Ramos (cell line): Measurements from ENCODE around the gene DNAJC9.

ENCODE experiments used
- in situ Hi-C: fragments of 300-500 bp; cut with MboI; formaldehyde crosslinking; loops from one replicate; pipeline ENCODE4 v1.14.3; 2022; ENCODE audit warnings: low sequenced_read_pairs; ENCODE audit not compliant: unreplicated experiment

DNAJC9 gene

DNA sequence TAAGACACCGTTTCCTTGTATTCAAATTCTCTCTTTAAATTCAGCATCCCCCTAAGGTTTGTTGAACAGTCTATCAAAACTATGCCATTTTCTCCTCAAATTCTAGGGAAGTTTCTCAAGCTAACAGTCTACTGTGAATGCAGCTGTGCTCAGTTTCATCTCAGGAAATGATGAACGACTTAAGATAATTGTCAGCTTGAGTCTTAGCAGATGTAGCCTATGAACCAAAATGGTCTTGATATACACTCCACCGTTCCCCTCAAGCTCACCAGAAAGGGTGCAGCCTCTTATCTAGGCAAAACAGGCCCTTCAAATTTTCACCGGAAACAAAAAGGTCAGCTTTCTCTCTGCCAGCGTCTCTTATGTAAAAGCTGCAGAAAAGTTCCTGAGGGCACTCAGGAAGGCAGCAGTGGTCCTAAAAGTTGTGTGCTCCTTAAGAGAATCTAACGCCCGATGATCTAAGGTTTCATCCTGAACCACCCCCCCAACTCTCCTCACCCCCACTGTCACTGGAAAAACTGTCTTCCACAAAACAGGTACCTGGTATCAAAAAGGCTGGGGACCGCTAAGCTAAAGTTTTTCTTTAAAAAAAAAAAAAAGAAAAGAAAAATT lies 2.1 kb downstream of the DNAJC9 start:
- in situ Hi-C loops: no loop called here

DNA sequence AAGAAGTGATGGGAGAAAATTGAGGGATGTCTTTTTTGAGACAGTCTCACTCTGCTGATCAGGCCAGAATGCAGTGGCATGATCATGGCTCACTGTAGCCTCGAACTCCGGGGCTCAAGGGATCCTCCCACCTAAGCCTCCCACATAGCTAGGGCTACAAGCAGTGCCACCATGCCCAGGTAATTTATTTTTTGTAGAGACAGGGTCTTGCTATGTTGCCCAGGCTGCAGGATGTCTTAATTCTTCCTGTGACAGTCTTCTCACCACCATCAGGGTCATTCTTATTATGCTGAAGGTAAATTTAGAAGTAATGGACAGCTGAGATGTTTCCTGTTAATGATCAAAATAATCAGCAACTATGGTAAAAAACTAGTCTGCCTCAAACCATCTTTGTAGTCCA lies 7.1 kb downstream of the DNAJC9 start:
- in situ Hi-C loops: no loop called here

- in situ Hi-C loops: no loop called here
These were observed 8.0 kb downstream of the DNAJC9 start for GRCh38 chr10:73238990-73239566.

DNA sequence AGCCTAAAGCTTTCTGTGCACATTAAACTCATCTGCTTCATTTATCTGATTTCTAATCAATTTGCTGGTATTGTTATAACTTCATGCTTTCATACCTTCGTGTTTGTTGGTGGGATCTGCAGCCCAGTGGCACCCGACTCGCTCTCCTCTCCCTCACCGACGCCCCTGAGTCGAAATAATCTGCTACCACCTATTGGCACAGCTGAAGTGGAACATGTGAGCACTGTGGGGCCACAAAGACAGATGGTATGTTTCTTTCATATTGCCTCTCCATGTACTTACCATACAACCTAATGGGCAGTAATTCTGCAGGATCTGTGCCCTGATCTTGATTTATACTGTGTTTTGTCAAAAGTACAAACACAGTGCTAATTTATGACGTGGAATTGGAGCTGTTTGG lies 12.4 kb downstream of the DNAJC9 start:
- in situ Hi-C loops: no loop called here

DNA sequence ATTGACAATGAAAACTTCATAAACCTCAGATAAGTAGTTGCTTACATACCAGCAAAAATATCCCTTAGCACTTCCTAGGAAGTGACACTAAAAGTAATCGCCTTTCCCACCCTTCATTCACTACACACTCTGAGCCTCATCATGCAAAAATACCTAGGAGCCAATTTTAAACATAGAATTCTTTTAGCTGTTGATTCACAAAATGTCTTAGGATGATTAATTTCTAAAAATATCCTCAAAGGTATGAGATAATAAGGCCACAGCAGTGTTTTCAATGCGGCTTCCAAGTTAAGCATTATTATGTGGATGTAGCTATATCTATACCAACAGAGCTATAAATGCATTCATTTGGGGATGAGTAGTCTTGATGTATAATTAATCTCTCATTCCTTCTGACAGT lies 13.2 kb downstream of the DNAJC9 start:
- in situ Hi-C loops: no loop called here

- in situ Hi-C loops: no loop called here
These were observed 14.2 kb downstream of the DNAJC9 start for GRCh38 chr10:73232887-73233286.

- in situ Hi-C loops: no loop called here
These were observed 17.5 kb downstream of the DNAJC9 start for GRCh38 chr10:73229567-73229966.

DNA sequence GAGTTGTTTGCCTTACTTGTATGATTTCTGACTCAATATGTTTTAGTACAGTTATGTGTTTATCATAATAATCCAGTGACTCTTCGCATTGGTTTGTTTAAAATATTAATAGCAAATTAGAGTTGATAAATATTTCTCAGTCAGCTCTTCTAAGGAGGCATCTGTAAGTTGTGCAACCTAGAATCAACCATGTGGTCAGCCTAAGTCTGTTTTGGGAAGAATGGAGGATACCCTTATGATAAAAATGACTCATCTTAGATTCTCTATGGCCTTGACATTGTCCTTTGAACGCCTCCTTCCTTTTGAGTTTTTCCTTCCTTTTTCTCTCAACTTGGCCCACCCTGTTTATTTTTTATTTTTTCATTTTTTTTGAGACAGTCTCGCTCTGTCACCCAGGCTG lies 18.8 kb downstream of the DNAJC9 start:
- in situ Hi-C loops: no loop called here

- in situ Hi-C loops: no loop called here
These were observed 20.4 kb downstream of the DNAJC9 start for GRCh38 chr10:73226663-73227062.

- in situ Hi-C loops: no loop called here
These were observed 21.5 kb downstream of the DNAJC9 start for GRCh38 chr10:73225518-73225917.

GRCh38 chr10:73220989-73221388 lies 26.1 kb downstream of the DNAJC9 start:
- in situ Hi-C loops: no loop called here

- in situ Hi-C loops: no loop called here
These were observed 27.7 kb downstream of the DNAJC9 start for GRCh38 chr10:73219384-73219783.

DNA sequence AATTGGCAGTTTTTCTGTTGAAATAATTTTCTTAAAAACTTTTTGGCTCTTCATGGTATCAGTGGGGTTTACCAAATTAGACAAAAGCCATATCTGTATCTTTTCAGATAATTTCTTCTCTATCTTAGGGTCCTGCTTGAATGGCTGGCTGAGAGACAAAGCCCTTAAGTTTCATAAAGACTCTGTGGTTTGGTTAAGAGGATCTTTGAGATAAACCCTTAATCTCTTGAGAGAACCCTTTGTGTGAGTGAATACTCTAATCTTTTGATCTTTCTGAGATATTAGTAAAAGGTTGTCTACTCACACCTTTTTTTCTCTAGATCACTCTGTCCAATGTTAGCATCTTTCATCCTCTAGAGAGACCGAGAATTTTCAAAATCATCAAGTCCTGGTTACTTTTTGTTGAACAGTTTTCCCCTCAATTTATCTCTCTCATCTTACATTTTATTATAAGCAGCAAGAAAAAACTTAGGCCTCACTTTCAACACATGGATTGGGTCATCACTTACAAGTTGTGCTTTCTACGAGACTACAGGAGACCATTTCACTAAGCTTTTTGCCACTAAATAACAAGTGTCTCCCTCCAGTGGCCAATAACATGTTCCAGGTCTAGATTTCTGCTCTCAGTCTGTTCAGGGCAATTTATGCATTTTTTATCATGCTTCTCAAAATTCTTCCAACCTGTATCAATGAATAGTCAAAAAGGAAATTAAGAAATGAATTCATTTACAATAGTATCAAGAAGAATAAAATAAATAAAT lies 28.4 kb downstream of the DNAJC9 start:
- in situ Hi-C loops: no loop called here

DNA sequence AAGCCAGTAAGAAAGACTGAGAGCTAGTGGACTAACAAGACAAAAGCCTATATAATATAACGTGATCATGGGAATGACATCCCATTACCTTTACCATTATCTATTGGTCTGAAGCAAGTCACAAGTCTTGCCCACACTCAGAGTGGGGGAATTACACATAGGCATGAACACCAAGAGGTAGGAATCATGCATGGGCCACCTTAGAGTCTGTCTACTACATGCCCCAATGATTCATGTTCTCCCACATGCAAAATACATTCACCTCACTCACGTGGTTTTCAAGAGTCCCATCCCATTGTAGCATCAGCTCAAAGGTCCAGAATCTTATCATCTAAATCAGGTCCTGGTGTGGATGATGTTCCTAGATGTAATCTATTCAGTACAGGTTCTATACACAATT lies 29.4 kb downstream of the DNAJC9 start:
- in situ Hi-C loops: no loop called here

DNA sequence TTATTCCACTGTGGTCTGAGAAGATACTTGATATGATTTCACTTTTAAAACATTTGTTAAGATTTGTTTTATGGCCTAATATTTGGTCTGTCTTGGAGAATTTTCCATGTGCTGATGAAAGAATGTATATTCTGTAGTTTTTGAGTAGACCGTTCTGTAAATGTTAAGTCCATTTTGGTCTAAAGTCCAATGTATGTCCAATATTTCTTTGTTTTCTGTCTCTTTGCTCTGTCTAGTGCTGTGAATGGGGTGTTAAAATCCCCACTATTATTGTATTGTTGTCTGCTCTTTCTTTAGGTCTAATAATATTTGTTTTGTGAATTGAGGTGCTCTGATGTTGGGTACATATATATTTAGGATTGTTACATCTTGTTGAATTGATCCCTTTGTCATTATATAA lies 31.3 kb downstream of the DNAJC9 start:
- in situ Hi-C loops: no loop called here

GRCh38 chr10:73211106-73211811 lies 35.8 kb downstream of the DNAJC9 start:
- in situ Hi-C loops: no loop called here

DNA sequence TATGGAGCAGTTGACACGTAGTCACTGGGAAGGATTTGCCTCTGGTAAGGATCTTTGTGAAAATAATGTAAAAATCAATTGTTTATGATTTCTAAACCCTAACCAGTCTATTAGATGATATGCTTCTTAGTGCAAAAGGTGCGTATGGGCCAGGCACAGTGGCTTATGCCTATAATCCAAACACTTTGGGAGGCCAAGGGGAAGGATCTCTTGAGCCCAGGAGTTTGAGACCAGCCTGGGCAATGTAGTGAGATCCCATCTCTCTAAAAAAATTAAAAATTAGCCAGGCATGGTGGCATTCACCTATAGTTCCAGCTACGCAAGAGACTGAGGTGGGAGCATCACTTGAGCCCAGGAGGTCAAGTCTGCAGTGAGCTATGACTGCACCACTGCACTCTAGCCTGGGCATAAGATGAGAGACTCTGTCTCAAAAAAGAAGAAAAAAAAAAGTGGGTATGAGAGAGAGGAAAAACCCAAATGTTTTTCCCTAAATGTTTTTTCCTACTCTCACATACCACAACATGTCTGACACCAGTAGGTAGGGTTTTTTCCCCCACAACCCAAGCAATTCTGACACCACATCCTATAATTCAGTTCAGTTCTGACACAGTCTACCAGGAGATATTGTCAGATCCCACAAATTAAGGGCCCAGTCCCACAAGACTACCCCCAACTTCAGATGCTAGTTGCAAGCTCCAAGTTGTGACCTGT lies 36.5 kb downstream of the DNAJC9 start:
- in situ Hi-C loops: no loop called here

DNA sequence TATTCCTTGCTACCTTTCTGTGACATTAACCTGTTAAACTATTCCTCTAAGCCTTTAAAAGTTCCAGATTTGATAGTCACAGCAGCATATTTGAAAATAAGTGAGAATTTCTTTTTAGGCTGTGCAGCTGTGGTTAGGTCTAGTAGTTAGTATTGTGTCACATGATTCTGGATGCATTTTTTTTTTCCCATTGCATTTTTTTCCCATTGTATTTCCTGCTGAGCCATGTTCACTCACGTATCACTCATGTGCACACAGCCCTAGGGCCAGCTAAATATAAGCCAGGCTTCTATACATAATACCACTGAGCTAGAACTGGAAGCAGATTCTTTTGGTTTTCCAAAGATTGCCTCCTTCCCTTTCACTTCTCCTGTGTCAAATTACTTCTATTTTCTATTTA lies 37.4 kb downstream of the DNAJC9 start:
- in situ Hi-C loops: no loop called here

GRCh38 chr10:73207883-73208282 lies 39.2 kb downstream of the DNAJC9 start:
- in situ Hi-C loops: no loop called here

GRCh38 chr10:73206385-73206784 lies 40.7 kb downstream of the DNAJC9 start:
- in situ Hi-C loops: no loop called here

GRCh38 chr10:73205890-73206289 lies 41.2 kb downstream of the DNAJC9 start:
- in situ Hi-C loops: no loop called here
